HG02840 (cell line): ENCODE results near the gene NTM.

Source experiments
- ATAC-seq: cut with Tn5 transposase; IDR thresholded peaks from one replicate; pipeline ENCODE4 v1.9.1; 2021; ENCODE audit warnings: mild to moderate bottlenecking, moderate library complexity, moderate number of reproducible peaks; ENCODE audit not compliant: unreplicated experiment, low FRiP score

Gene NTM

DNA sequence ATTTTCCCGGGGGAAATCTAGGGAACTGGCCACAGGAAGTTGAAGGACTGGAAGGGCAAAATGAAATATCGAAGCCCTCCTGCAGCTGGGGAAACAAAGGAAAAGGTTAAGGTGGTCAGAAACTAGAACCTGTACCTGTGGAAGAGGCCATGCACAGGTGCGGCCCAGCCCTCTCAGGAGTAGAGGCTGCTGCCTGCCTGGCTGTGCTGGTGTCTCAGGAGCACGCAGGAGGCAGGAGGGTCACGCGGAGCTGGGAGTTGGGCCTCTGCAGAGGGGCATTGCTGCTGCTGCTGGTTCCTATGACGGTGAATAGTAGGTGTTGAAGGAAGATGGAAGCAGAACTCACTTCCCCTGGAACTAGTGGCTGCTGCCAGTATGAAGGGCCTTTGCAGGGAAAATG lies 425.7 kb downstream of the NTM start:
- ATAC-seq: no peak

DNA sequence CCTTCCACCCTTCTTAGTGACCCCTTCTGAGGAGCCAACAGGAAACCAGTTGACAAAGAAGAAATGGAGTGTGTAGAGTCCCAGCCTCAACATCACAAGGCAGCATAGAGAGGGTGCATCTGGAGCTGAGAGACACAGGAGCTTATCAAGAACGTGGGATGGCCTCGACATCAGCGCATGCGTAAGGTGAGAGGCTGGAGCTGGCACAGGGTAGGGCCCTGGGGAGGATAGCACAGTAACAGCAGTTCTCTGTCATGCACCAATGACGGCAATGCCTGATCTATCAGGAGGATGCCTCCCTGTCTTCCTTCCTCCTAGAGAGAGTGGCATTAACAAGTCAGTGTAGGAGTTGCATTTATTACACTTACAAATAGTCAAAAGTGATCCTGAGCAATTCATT lies 426.1 kb downstream of the NTM start:
- ATAC-seq: no peak

DNA sequence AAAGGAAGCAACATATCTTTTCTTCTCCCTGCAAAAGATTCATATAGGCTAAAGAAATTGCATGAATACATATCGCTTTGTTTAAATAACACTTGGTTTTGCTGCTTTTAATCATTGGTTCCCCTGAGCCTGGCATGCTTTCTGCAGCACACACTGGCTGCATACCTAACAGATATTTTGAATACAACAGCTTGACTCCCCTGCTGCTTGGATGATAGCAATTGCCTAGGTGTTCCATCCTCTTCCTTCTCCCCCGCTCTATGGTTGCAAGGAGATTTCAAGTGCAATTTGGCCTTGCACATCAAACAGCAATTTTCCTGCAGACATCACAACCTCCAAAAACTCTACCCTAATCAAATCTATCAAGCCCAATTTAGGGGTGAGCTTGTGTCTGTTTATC lies 430.0 kb downstream of the NTM start:
- no peak for ATAC-seq

DNA sequence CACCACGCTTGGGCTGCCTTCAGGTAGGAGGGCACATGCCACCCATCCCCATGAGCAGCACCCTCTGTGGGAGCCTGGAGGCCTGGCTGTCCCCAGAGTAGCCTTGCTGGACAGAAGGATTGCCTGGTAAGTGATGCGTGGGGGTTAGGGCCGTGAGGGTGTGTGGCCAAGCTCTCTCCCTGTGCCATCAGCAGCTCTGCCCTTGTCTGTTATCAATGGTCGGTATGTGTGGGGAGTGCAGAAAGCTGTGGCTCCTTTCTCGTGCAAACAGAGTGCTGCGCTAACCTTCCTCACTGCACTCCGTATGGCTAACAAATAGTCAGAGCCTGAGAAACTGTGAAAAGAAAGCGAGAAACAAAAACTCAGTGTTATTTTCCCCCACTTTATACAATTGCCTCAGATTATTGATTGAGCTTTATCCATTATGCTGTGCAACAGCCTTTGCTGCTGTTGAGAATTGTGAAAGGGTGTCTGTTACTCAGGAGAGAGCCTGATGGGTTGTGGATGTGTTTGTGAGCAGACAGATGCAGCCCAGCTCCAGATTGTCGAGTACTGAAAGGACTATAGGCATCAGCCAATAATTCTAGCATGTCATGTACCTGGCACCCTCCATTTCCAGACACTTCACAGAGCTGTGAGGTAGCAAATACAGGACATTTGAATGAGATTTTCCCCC lies 432.2 kb downstream of the NTM start:
- no peak for ATAC-seq

DNA sequence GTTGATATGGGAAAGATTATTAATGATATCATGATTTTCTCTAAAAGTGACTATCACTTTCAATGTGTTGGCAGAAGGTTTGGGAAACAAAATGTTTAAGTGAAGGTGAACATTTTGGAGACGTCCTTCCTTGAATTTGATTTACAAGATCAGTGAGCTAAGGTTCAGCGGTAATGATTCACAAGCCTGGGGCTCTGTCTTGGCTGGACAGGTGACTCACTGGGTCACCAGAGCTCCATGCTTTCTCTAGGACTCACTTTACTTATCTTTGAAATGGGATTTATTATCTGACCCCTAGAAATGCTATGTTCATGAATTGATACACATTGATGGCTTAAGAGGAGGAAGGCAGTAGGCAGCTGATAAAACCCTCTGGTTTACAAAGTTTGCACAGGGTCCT lies 437.5 kb downstream of the NTM start:
- ATAC-seq: no peak

DNA sequence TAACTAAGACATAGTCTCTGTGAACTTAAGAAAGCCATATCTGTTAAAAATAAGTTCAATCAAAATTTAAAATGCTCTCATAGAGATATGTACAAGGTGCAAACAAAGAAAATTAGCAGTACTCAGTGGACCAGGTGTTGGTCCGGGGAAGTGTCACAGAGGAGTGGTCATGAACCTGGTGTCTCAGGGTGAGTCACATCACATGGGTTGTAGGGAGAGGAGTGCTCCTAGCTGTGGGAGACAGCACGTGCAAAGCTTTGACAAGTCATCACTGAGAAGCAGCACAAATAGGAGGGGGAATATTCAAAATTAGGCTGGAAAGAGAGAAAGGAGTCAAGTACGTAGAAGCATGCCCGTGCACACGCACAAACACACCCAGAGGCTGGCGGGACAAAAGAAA lies 438.1 kb downstream of the NTM start:
- no peak for ATAC-seq

DNA sequence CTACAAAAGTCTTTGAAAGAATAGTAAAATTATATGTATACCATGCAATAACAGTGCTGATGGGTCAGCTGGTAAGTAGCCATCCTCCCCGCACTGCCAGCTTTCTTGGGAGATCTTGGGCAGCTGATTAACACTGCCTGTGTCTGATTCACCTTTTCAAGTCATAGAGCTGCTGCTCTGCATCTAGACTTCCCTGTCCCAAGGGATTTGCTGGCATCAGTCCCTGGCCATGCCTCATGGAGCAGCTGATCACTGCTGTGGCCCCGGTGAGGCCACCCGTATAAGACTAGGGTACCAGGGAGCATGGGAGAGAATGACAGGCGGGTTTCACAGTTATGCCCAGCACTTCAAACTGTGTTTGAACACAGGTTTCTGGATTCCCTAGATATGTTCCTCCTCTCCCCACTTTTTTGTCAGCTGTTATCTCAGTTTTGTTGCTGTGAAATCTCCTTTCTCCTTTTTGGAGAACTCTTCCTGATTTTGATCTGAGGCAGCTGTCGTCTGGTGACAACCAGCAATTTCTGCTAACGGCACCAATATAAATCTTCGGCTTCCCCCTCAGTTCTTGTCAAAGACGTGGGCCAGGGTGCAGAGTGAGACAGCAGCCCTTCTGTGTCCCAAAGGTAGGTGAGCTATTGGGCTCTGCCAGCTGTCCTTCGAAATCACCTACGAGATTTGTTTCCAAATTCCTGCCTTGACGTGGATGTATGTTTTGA lies 438.9 kb downstream of the NTM start:
- ATAC-seq: no peak

DNA sequence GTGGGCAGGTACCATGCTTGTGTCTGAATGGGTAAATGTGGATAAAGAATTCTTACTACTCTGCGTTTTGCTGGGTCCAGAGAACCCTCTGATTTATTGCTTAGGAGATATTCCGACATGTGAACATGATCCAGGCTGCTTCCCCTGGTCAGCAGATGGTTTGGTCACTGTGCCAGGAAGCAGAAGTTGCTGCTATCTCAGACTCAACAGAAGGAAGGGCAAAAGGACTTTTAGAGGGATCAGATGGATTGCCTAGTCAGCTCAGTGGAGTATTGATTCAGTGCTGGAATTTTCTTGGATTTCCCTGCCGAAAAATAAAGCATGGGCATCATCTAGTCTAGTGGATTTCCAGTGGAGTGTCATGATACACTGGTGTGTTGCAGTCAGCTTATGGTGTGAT lies 440.1 kb downstream of the NTM start:
- ATAC-seq: no peak

DNA sequence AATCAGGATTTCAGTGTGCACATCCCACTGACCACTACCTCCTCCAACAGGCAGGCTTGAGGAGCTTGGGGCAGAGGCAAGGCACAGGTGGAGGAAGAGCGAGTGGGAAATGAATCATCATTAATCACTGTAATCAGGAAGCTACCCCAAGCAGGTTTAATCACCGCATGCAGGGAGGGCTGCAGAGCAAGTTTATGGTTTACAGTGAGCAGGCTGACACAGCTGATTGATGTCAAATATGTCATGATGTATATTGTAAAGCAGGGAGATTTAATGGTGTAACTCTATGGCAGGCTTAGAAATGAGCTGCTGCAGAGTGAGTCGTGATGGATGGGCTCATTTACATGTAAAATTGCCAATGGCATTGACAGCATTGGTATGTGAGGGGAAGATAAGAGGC lies 441.0 kb downstream of the NTM start:
- no peak for ATAC-seq

DNA sequence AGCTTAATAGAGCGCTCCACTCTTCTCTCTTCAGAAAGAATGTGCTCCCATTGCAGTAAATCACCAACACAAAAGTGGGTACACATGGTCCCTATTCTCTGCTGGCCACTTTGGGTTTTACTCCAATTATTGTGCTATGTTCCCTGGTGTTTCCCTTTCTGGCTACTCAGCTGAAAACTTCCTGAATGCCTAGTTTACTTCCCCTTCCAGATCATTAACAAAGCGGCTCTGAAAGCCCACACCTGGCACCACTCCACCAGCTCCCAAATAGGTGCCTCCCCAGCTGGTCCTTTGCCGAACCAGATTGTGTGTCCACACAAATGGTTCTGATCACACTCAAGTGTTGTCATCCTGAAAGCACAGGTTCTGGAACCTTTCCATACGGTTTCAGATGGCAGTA lies 443.7 kb downstream of the NTM start:
- no peak for ATAC-seq

DNA sequence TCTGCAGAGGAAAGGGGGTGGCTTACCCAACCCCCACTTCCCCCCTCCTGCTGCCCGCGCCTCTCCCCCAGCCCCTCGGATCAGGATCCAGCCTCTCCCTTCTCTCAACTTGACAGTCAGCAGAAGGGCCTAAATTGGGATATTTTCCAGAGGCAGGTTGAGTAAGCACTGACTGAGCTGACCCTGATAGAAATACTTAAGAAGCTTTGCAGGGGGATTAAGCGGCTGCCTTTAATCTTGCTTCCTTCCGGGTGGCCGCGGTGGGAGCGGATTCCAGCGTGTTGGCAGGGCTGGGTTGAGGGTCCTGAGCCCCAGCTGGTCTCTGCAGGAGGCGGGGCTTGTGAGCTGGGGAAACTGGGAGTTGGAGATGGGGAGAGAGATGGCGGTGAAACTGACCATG lies 445.2 kb downstream of the NTM start:
- no peak for ATAC-seq

DNA sequence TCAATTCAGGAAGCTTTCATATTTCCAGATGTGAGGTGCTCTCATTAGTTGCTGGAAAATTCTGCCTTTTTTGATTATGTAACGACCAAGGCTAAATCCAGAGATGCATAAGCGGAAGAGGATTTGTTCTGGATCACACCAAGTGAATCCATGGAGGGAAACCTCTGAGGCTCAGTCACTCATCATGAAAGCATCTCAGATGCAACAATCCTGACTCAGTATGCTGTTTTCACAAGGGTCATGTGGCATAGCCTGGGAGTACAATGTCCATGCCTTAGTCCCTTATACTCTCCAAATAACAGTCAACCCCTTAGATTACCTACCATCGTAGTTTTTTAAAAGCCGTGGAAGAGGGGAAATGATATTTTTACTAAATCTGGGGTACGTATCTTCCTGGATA lies 445.6 kb downstream of the NTM start:
- no peak for ATAC-seq

DNA sequence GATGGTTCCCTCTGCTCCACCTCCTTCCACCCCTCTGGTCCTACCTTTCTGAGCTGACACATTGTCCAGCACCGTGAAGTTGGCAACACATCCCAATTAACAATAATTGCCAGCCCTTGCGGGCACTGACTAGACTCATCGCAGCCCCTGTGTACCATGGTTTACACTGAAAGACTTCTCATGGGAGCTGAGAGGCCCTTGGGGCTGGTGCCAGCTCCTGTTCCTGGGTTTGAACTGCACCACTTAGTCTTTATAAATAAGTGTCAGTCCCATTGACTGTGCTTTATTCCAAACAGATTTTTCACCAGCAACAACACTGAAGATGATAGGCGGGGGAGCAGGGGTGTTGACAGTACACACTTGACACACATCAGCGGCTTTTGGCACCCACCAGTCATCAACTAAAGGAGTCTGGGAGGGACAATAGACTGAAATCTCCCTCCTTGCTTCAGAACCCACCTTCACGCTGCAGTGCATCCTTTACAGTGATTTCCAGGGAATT lies 447.3 kb downstream of the NTM start:
- no peak for ATAC-seq

DNA sequence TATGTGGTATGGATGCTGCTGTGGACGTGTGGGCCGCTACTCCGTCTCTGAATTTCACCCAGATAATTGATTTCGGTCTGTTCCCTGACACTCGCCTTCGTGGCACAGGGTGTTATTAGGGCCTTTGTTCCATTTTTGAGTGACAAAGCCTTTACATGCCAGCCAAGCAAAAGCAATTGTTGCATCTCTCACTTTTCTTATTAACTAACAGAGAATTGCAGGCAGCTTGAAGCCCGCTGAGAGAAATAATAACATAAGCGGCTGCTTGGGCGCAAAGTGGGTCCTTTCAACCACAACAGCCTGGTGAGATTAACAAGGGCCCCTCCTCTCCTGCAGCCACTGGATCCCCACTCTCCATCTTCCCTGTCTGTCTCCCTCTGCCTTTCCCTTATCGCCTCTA lies 449.4 kb downstream of the NTM start:
- no peak for ATAC-seq

DNA sequence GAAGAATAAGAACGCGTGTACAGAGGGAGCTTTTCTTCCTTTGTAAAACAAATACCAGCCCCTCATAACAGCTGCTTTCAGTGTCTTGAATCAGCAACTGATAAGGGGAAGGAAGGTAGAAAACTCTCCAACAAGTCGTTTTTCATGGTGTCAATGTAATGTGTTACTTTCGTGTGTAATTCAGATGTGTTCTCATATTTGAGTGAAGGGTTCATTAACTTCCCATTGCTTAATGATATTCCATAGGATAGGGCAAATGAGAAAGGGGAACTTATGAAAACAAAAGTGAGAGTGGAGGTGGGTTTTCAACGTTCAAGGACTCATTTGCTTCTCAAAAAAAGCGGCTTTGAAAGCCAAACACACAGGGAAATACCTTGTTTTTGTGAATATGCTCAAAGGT lies 452.1 kb downstream of the NTM start:
- no peak for ATAC-seq

DNA sequence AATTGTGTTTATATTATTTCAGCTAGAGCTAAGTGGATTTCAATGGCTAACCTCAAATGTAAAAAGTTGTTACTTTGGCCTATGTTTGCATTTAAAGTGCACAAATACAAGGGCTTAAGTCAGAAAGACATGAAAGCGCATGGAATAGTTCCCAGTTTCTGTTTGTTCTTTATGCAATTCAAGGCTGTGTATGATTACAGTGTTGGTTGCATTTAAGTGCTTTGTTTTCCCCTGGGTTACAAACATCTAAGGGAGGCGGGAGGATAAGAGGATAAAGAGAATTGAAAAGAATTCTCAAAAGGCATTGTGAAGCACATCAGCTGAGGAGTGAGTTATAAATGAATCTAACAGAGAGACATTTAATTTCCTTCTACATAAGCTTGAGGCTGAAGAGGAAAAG lies 453.4 kb downstream of the NTM start:
- no peak for ATAC-seq

DNA sequence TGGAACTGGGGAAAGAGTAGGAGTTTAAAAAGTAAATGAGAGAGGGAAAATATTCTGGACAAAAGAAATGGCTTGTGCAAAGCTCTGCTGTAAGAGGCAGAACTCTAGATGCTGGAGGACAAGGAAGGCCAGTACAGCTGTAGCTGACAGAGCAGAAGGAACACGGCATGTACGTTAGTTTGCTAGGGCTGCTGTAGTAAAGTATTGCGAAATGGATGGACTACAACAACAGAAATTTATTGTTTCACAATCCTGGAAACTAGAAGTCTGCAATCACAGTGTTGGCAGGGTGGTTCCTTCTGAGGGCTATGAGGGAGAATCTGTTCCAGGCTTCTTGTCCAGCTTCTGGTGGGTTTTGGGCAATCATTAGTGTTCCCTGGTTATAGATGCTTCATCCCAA lies 454.4 kb downstream of the NTM start:
- ATAC-seq: no peak

DNA sequence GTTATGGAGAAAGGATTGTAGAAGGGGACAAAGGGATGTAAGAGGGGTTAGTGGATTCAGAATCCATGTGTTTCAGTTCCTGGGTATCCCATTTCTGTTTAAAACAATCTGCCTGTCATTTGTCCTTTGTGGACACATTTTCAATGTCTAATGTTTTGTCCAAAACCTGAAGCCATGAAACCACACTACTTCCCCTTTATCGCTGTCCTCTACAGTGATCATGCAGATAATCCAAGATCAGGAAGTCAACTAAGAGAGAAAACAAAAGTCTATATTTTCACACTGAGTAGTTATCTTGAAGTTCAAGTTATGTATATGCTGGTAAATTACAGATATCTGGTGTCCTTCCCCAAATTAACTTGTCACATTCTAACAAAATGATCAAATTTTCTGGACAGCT lies 457.0 kb downstream of the NTM start:
- no peak for ATAC-seq

DNA sequence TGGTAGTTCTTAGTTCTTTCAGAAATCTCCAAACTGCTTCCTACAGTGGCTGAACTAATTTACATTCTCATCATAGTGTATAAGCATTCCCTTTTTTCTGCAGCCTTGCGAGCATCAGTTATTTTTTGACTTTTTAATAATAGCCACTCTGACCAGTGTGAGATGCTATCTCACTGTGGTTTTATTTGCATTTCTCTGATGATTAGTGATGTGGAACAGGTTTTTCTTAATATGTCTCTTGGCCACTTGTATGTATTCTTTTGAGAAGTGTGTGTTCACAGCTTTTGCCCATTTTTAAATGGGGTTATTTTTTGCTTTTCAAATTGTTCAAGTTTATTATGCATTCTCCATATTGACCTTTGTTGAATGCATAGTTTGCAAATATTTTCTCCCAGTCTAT lies 459.3 kb downstream of the NTM start:
- no peak for ATAC-seq

DNA sequence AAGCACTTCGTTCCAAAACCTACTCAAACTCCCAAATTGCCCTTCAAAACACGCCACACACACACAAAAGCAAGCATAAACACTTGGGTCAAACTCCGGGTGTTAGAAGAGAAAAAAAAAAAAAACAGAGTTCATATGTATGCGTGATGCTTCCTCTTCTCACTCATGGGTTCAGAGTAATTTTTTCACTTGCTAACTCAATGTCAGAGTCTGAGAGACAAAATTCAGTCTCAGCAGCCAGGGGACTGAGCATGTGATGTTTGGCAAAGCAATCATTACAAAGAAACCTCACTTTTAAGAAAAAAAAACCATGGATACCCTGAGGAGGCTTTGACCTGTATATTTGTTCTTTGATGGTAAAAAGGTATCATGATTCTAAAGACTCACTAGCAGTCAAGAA lies 461.7 kb downstream of the NTM start:
- ATAC-seq: no peak

DNA sequence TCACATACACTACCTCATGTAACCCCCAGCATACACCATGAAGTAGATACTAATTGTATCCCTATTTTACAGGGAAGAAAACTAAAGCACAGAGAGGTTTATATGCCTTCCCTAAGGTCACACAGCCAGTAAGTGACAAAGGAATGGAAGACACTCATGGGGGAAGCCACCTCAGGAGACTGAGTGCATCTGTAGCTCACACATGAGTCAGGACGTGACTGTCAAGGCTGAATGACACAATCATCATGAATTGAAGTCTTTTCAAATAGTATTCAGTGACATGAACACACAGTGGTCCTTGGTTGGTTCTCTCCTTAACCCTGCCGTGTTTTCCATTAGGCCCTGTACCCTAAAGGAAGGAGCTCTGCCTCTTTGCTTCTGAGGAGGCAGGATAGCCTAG lies 463.0 kb downstream of the NTM start:
- ATAC-seq: no peak

DNA sequence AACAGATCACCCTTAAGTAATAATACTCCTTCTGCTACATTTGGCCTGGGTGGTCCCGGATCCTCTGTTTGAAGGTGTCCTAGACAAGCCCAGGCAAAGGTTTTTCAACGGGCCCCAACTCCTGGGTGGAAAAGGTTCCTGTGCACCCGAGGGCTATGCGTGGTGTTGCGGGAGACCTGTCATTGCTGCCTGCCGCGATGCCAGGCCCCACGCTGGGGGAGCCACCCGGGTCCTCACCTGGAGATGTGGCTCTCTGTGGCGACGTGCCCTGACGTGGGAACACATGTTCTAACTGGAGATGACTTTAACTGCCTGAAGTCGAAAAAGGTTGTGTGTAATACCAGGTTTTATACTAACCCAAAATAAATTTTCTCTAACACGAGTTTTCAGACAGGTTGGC lies 467.1 kb downstream of the NTM start:
- ATAC-seq: no peak
